DOHH2 (cell line): ENCODE data around the gene VEGFB.

Source experiments
- H3F3A ChIP-seq: fragments of 200-600 bp; sonication (generic), shearing (Covaris generic); 2 replicates; pipeline ENCODE4 v1.6.0; 2016; ENCODE audit warnings: antibody characterized with exemption, mild to moderate bottlenecking; ENCODE audit not compliant: control insufficient read depth, insufficient read depth
- H3K27ac ChIP-seq: fragments of 200-600 bp; sonication (generic); 2 replicates; pipeline ENCODE4 v1.5.1; 2014; ENCODE audit warnings: low read depth, mild to moderate bottlenecking, low read length, moderate library complexity
- H3K27me3 ChIP-seq: fragments of 200-600 bp; sonication (generic); 2 replicates; pipeline ENCODE4 v1.6.1; 2014; ENCODE audit warnings: mild to moderate bottlenecking, low read length, mixed read lengths; ENCODE audit not compliant: control insufficient read depth
- H3K36me3 ChIP-seq: fragments of 200-600 bp; sonication (generic); 2 replicates; pipeline ENCODE4 v1.6.1; 2014; ENCODE audit warnings: mild to moderate bottlenecking, low read length, moderate library complexity, mixed read lengths; ENCODE audit not compliant: control insufficient read depth
- H3K4me1 ChIP-seq: fragments of 200-600 bp; sonication (generic); 2 replicates; pipeline ENCODE4 v1.6.1; 2014; ENCODE audit warnings: mild to moderate bottlenecking, low read length, mixed read lengths; ENCODE audit not compliant: control insufficient read depth
- H3K4me2 ChIP-seq: fragments of 200-600 bp; sonication (generic); 2 replicates; pipeline ENCODE4 v1.6.0; 2014; ENCODE audit warnings: mild to moderate bottlenecking, low read length, moderate library complexity
- H3K4me3 ChIP-seq: fragments of 200-600 bp; sonication (generic); 2 replicates; pipeline ENCODE4 v1.5.1; 2014; ENCODE audit warnings: mild to moderate bottlenecking, low read length, mixed read lengths
- H3K79me2 ChIP-seq: fragments of 200-600 bp; sonication (generic); 2 replicates; pipeline ENCODE4 v1.6.1; 2014; ENCODE audit warnings: mild to moderate bottlenecking, low read length, mixed read lengths; ENCODE audit not compliant: control insufficient read depth
- H3K9me2 ChIP-seq: fragments of 200-600 bp; sonication (generic); replicated peaks from 2 replicates; pipeline ENCODE4 v1.6.1; 2014; ENCODE audit warnings: mild to moderate bottlenecking, low read length, mixed read lengths; ENCODE audit not compliant: control insufficient read depth
- H3K9me3 ChIP-seq: fragments of 200-600 bp; sonication (generic); 2 replicates; pipeline ENCODE4 v1.6.1; 2014; ENCODE audit warnings: antibody characterized with exemption, low read length, mixed read lengths; ENCODE audit not compliant: control insufficient read depth, insufficient read depth
- H4K20me1 ChIP-seq: fragments of 200-600 bp; sonication (generic); 2 replicates; pipeline ENCODE4 v1.6.0; 2014; ENCODE audit warnings: low read depth, mild to moderate bottlenecking, antibody characterized with exemption, low read length, moderate library complexity; ENCODE audit not compliant: control insufficient read depth, insufficient read depth
- CTCF ChIP-seq: fragments of 200-600 bp; sonication (generic); IDR thresholded peaks from one replicate; pipeline ENCODE4 v1.5.1; 2014; ENCODE audit warnings: antibody characterized with exemption, mild to moderate bottlenecking, low read depth, low read length; ENCODE audit not compliant: poor library complexity, severe bottlenecking
- EZH2phosphoT487 ChIP-seq: fragments of 200-600 bp; sonication (generic); IDR thresholded peaks from 2 replicates; pipeline ENCODE4 v1.6.1; 2017; ENCODE audit warnings: borderline replicate concordance, mild to moderate bottlenecking, antibody characterized with exemption, low read length, moderate library complexity, mixed read lengths

Gene VEGFB

GRCh38 chr11:64186492-64187165, 47.8 kb upstream of the VEGFB start:
- no peaks in the 10 kb centered on the region; the same call in 1 of the 2 replicates for H3F3A ChIP-seq
- H3K4me3 ChIP-seq, result no peak overlapping the region
- H3K27me3 ChIP-seq, result no peaks in the 10 kb centered on the region
- TF ChIP-seq EZH2phosphoT487 (no peak), CTCF (no peak)
- H3K4me2 ChIP-seq, result no peak overlapping the region
- peaks cover 22% of the 10 kb centered on the region for H3K36me3 ChIP-seq
- H3K9me2 ChIP-seq, result no peaks in the 10 kb centered on the region
- H3K27ac ChIP-seq, result no peak overlapping the region
- peaks cover 15% of the 10 kb centered on the region; the same call in 1 of the 2 replicates for H4K20me1 ChIP-seq
- no peaks in the 10 kb centered on the region for H3K9me3 ChIP-seq
- peaks cover 36% of the 10 kb centered on the region for H3K79me2 ChIP-seq
- H3K4me1 ChIP-seq, result peaks cover 28% of the 10 kb centered on the region

- Histone ChIP-seq H3K4me1 (peaks cover 6% of the 10 kb centered on the region), H3K4me3 (no peak overlapping the region), H3K36me3 (peaks cover 75% of the 10 kb centered on the region), H3K79me2 (peaks cover 16% of the 10 kb centered on the region), H4K20me1 (peaks cover 15% of the 10 kb centered on the region; the same call in 1 of the 2 replicates), H3K27me3 (no peaks in the 10 kb centered on the region), H3K4me2 (no peak overlapping the region), H3F3A (no peaks in the 10 kb centered on the region), H3K9me2 (no peaks in the 10 kb centered on the region), H3K27ac (no peak overlapping the region), H3K9me3 (no peaks in the 10 kb centered on the region)
- TF ChIP-seq CTCF (no peak), EZH2phosphoT487 (no peak)
Measured at GRCh38 chr11:64192434-64192833, 42.0 kb upstream of the VEGFB start.

DNA sequence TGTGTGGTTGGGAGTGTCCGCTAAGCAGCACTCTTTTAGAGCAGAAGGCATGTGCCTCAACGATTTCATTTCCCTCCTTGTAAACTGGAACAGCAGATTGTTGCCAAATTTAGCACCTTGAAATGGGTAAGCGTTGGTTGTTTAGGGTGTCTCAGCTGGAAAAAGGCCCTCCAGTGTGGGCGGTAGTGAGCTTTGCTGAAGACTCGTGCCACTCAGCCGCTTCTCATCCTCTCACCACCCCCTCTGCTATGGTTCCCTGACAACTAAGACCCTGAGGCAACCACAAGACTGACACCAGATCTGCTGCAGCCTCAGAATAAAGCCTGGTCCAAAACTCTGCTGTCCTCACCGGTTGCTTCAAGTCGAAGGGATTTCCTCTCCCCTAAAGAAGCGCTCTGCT, 37.8 kb upstream of the VEGFB start:
- Histone ChIP-seq H3K4me2 (no peak overlapping the region), H3K4me3 (no peak overlapping the region), H3K27ac (no peak overlapping the region), H3K79me2 (peaks cover 18% of the 10 kb centered on the region), H3K9me3 (no peaks in the 10 kb centered on the region), H3K9me2 (no peaks in the 10 kb centered on the region), H3K27me3 (no peaks in the 10 kb centered on the region), H3K36me3 (peaks cover 89% of the 10 kb centered on the region), H4K20me1 (no peaks in the 10 kb centered on the region), H3F3A (peaks cover 5% of the 10 kb centered on the region; the same call in 1 of the 2 replicates), H3K4me1 (no peaks in the 10 kb centered on the region)
- TF ChIP-seq CTCF (no peak), EZH2phosphoT487 (no peak)
